ENCODE measurements around the gene RSPRY1. TPM values are rescaled to one million over a fixed set of nuclear protein-coding genes. Genes with fewer than 3 reads are reported as not detected.

The RSPRY1 gene
- total RNA-seq, 4 donors from 2014 or later = 27.9 to 77.7 (median 53.2) TPM

GRCh38 chr16:57145046-57146021 lies 40.8 kb upstream of the RSPRY1 start:
- Histone ChIP-seq H3K27me3 (no peaks in the 10 kb centered on the region), H3K27ac (no peak overlapping the region), H3K36me3 (no peaks in the 10 kb centered on the region), H3K4me1 (no peaks in the 10 kb centered on the region), H3K9me3 (no peaks in the 10 kb centered on the region), H3K4me3 (no peak overlapping the region)
- intact Hi-C loops (cut with DNase I; ENCODE audit: low total_unique reads) = no loop called here
- no peak for TF ChIP-seq POLR2A (IDR thresholded peaks at IDR 0.05)
- TF ChIP-seq CTCF (IDR thresholded peaks at IDR 0.05) = no peak
- DNase-seq = no peak

GRCh38 chr16:57146040-57146647 lies 40.0 kb upstream of the RSPRY1 start:
- H3K27ac ChIP-seq = no peak overlapping the region
- H3K36me3 ChIP-seq = no peaks in the 10 kb centered on the region
- H3K27me3 ChIP-seq = no peaks in the 10 kb centered on the region
- TF ChIP-seq CTCF (IDR thresholded peaks at IDR 0.05) (no peak), POLR2A (IDR thresholded peaks at IDR 0.05) (no peak)
- no peaks in the 10 kb centered on the region for H3K4me1 ChIP-seq
- DNase-seq = no peak
- intact Hi-C loops (cut with DNase I; ENCODE audit: low total_unique reads) = no loop called here
- no peaks in the 10 kb centered on the region for H3K9me3 ChIP-seq
- H3K4me3 ChIP-seq = no peak overlapping the region

- no peaks in the 10 kb centered on the region for H3K4me1 ChIP-seq
- H3K4me3 ChIP-seq = no peak overlapping the region
- TF ChIP-seq POLR2A (IDR thresholded peaks at IDR 0.05) = no peak
- no peak for TF ChIP-seq CTCF (IDR thresholded peaks at IDR 0.05)
- H3K27ac ChIP-seq = no peak overlapping the region
- no peak for DNase-seq
- intact Hi-C loops (cut with DNase I; ENCODE audit: low total_unique reads) = no loop called here
- H3K27me3 ChIP-seq = no peaks in the 10 kb centered on the region
- no peaks in the 10 kb centered on the region for H3K36me3 ChIP-seq
- H3K9me3 ChIP-seq = no peaks in the 10 kb centered on the region
Measured at GRCh38 chr16:57146735-57147134, 39.4 kb upstream of the RSPRY1 start.

- DNase-seq = no peak
- Histone ChIP-seq H3K27me3 (no peaks in the 10 kb centered on the region), H3K36me3 (no peaks in the 10 kb centered on the region), H3K9me3 (no peaks in the 10 kb centered on the region), H3K4me1 (no peaks in the 10 kb centered on the region), H3K4me3 (no peak overlapping the region), H3K27ac (peak overlapping the region in 1 of 2 donors; percentile 27)
- TF ChIP-seq POLR2A (IDR thresholded peaks at IDR 0.05) (no peak), CTCF (IDR thresholded peaks at IDR 0.05) (no peak)
- intact Hi-C loops (cut with DNase I; ENCODE audit: low total_unique reads) = no loop called here
Measured at GRCh38 chr16:57147381-57148221, 38.5 kb upstream of the RSPRY1 start.

Measured in uterus (tissue), 4 donors.